Neural cell (in vitro differentiated cells): ENCODE results near the gene DNAH10. TPM values are rescaled to one million over a fixed set of nuclear protein-coding genes. Genes with fewer than 3 reads are reported as not detected.

Source experiments
- H2AFZ ChIP-seq: fragments of 200-600, 300-800 bp; sonication (generic), shearing (Covaris generic); 2 replicates; pipeline ENCODE4 v1.6.0; 2014; ENCODE audit warnings: low read depth, mild to moderate bottlenecking, antibody characterized with exemption, low read length, moderate library complexity
- H3F3A ChIP-seq: fragments of 200-600 bp; shearing (Covaris generic); 2 replicates; pipeline ENCODE4 v1.6.1; 2016; ENCODE audit warnings: mild to moderate bottlenecking, moderate library complexity, mixed read lengths, antibody characterized with exemption, low read length; ENCODE audit not compliant: insufficient read depth, poor library complexity, severe bottlenecking
- H3K27ac ChIP-seq: fragments of 200-600, 300-800 bp; sonication (generic), shearing (Covaris generic); 2 replicates; pipeline ENCODE4 v1.5.1; 2014; ENCODE audit warnings: mild to moderate bottlenecking, low read length, moderate library complexity
- H3K27me3 ChIP-seq: fragments of 300-800, 200-600 bp; sonication (generic), shearing (Covaris generic); 2 replicates; pipeline ENCODE4 v1.6.0; 2014; ENCODE audit warnings: mild to moderate bottlenecking, low read depth, low read length, moderate library complexity; ENCODE audit not compliant: insufficient read depth
- H3K36me3 ChIP-seq: fragments of 300-800, 200-600 bp; sonication (generic), shearing (Covaris generic); 2 replicates; pipeline ENCODE4 v1.5.1; 2014; ENCODE audit warnings: mild to moderate bottlenecking, antibody characterized with exemption, low read length, moderate library complexity; ENCODE audit not compliant: insufficient read depth
- H3K4me2 ChIP-seq: fragments of 300-800, 200-600 bp; sonication (generic), shearing (Covaris generic); 2 replicates; pipeline ENCODE4 v1.6.0; 2014; ENCODE audit warnings: mild to moderate bottlenecking, low read length
- H3K4me3 ChIP-seq: fragments of 300-800, 200-600 bp; sonication (generic), shearing (Covaris generic); 2 replicates; pipeline ENCODE4 v1.5.1; 2014; ENCODE audit warnings: mild to moderate bottlenecking, low read length, moderate library complexity
- H3K79me2 ChIP-seq: fragments of 200-600 bp; shearing (Covaris generic); replicated peaks from 2 replicates; pipeline ENCODE4 v1.6.0; 2014; ENCODE audit warnings: mild to moderate bottlenecking, low read length, moderate library complexity; ENCODE audit not compliant: insufficient read depth
- H3K9ac ChIP-seq: fragments of 300-800, 200-600 bp; sonication (generic), shearing (Covaris generic); 2 replicates; pipeline ENCODE4 v1.6.1; 2016; ENCODE audit warnings: mild to moderate bottlenecking, low read length, mixed read lengths
- H3K9me2 ChIP-seq: fragments of 200-600 bp; shearing (Covaris generic); 2 replicates; pipeline ENCODE4 v1.6.1; 2016; ENCODE audit warnings: mild to moderate bottlenecking, low read length, mixed read lengths; ENCODE audit not compliant: insufficient read depth
- H3K9me3 ChIP-seq: fragments of 200-600, 300-800 bp; sonication (generic), shearing (Covaris generic); 2 replicates; pipeline ENCODE4 v1.6.1; 2016; ENCODE audit warnings: mild to moderate bottlenecking, mixed run types, low read length, moderate library complexity, mixed read lengths
- H4K20me1 ChIP-seq: fragments of 200-600 bp; shearing (Covaris generic); 2 replicates; pipeline ENCODE4 v1.6.1; 2016; ENCODE audit warnings: mild to moderate bottlenecking, mixed run types; ENCODE audit not compliant: insufficient read depth
- EP300 ChIP-seq: fragments of 450-650 bp; conservative IDR thresholded peaks from 2 replicates; pipeline ENCODE4 v1.6.1; 2014; ENCODE audit warnings: antibody characterized with exemption, mild to moderate bottlenecking, moderate library complexity; ENCODE audit not compliant: poor library complexity, severe bottlenecking
- EZH2 ChIP-seq: fragments of 200-600, 300-800 bp; shearing (Covaris generic), sonication (generic); IDR thresholded peaks from 2 replicates; pipeline ENCODE4 v1.6.1; 2014; ENCODE audit warnings: antibody characterized with exemption, low read length, borderline replicate concordance, mild to moderate bottlenecking; ENCODE audit not compliant: insufficient read depth, poor library complexity, severe bottlenecking
- MXI1 ChIP-seq: fragments of 450-650 bp; conservative IDR thresholded peaks from 2 replicates; pipeline ENCODE4 v1.6.1; 2014; ENCODE audit warnings: antibody characterized with exemption, mild to moderate bottlenecking; ENCODE audit not compliant: poor library complexity, severe bottlenecking
- POLR2AphosphoS5 ChIP-seq: IDR thresholded peaks from 2 replicates; pipeline ENCODE4 v1.6.1; 2012
- RAD21 ChIP-seq: fragments of 450-650 bp; conservative IDR thresholded peaks from 2 replicates; pipeline ENCODE4 v1.6.1; 2014; ENCODE audit warnings: antibody characterized with exemption, mild to moderate bottlenecking, moderate library complexity
- SMC3 ChIP-seq: fragments of 450-650 bp; conservative IDR thresholded peaks from 2 replicates; pipeline ENCODE4 v1.6.1; 2014; ENCODE audit warnings: antibody characterized with exemption, mild to moderate bottlenecking, moderate library complexity; ENCODE audit not compliant: poor library complexity
- TAF1 ChIP-seq: IDR thresholded peaks from 2 replicates; pipeline ENCODE4 v1.6.1; 2012; ENCODE audit warnings: low read depth
- polyA plus RNA-seq: library from polyadenylated mRNA; depleted of rRNA; stranded (reverse); fragments of >200 nt; gene quantifications from 2 replicates; pipeline ENCODE4 v1.2.3, GENCODE V29; 2014
- TF ChIP-seq, protein P1 (sequence below): IDR thresholded peaks from 2 replicates; pipeline ENCODE4 v1.6.1; 2012; ENCODE audit warnings: borderline replicate concordance
- TF ChIP-seq, protein P2 (sequence below): fragments of 450-650 bp; IDR thresholded peaks from 2 replicates; pipeline ENCODE4 v1.5.1; 2014; ENCODE audit warnings: antibody characterized with exemption, mild to moderate bottlenecking, moderate library complexity; ENCODE audit not compliant: poor library complexity, severe bottlenecking

The DNAH10 gene
- polyA plus RNA-seq, 1 donor from 2014 or later: 1.9 TPM

DNA sequence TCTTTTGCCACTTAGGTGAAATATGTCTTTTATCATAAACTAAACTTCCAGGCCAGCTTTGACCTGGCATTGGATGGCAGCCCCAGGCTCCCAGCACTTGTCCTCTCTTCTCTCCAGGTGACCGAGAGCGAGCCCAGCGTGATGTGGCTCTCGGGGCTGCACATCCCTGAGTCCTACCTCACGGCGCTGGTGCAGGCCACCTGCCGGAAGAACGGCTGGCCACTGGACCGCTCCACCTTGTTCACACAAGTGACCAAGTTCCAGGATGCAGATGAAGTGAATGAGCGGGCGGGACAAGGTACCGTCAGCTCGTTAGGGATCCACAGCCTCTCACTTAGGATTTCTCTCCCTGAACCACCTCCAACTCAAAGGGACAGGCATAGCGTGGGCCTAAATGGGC, 171.1 kb downstream of the DNAH10 start:
- no peaks in the 10 kb centered on the region for H3F3A ChIP-seq
- no peaks in the 10 kb centered on the region for H3K79me2 ChIP-seq
- peaks cover 5% of the 10 kb centered on the region for H3K36me3 ChIP-seq
- H3K9ac ChIP-seq: no peak overlapping the region
- H4K20me1 ChIP-seq: no peaks in the 10 kb centered on the region
- no peak overlapping the region for H3K4me3 ChIP-seq
- no peak overlapping the region for H2AFZ ChIP-seq
- H3K27ac ChIP-seq: no peak overlapping the region
- H3K9me3 ChIP-seq: no peaks in the 10 kb centered on the region
- no peaks in the 10 kb centered on the region for H3K9me2 ChIP-seq
- TF ChIP-seq SMC3: no peak
- no peak for TF ChIP-seq TAF1
- no peak for TF ChIP-seq MXI1
- TF ChIP-seq, protein P1, sequence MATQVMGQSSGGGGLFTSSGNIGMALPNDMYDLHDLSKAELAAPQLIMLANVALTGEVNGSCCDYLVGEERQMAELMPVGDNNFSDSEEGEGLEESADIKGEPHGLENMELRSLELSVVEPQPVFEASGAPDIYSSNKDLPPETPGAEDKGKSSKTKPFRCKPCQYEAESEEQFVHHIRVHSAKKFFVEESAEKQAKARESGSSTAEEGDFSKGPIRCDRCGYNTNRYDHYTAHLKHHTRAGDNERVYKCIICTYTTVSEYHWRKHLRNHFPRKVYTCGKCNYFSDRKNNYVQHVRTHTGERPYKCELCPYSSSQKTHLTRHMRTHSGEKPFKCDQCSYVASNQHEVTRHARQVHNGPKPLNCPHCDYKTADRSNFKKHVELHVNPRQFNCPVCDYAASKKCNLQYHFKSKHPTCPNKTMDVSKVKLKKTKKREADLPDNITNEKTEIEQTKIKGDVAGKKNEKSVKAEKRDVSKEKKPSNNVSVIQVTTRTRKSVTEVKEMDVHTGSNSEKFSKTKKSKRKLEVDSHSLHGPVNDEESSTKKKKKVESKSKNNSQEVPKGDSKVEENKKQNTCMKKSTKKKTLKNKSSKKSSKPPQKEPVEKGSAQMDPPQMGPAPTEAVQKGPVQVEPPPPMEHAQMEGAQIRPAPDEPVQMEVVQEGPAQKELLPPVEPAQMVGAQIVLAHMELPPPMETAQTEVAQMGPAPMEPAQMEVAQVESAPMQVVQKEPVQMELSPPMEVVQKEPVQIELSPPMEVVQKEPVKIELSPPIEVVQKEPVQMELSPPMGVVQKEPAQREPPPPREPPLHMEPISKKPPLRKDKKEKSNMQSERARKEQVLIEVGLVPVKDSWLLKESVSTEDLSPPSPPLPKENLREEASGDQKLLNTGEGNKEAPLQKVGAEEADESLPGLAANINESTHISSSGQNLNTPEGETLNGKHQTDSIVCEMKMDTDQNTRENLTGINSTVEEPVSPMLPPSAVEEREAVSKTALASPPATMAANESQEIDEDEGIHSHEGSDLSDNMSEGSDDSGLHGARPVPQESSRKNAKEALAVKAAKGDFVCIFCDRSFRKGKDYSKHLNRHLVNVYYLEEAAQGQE: no peak
- TF ChIP-seq RAD21: no peak
- TF ChIP-seq, protein P2, sequence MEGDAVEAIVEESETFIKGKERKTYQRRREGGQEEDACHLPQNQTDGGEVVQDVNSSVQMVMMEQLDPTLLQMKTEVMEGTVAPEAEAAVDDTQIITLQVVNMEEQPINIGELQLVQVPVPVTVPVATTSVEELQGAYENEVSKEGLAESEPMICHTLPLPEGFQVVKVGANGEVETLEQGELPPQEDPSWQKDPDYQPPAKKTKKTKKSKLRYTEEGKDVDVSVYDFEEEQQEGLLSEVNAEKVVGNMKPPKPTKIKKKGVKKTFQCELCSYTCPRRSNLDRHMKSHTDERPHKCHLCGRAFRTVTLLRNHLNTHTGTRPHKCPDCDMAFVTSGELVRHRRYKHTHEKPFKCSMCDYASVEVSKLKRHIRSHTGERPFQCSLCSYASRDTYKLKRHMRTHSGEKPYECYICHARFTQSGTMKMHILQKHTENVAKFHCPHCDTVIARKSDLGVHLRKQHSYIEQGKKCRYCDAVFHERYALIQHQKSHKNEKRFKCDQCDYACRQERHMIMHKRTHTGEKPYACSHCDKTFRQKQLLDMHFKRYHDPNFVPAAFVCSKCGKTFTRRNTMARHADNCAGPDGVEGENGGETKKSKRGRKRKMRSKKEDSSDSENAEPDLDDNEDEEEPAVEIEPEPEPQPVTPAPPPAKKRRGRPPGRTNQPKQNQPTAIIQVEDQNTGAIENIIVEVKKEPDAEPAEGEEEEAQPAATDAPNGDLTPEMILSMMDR: no peak
- TF ChIP-seq POLR2AphosphoS5: no peak
- TF ChIP-seq EP300: no peak
- H3K4me2 ChIP-seq: no peak overlapping the region
- H3K27me3 ChIP-seq: no peaks in the 10 kb centered on the region

DNA sequence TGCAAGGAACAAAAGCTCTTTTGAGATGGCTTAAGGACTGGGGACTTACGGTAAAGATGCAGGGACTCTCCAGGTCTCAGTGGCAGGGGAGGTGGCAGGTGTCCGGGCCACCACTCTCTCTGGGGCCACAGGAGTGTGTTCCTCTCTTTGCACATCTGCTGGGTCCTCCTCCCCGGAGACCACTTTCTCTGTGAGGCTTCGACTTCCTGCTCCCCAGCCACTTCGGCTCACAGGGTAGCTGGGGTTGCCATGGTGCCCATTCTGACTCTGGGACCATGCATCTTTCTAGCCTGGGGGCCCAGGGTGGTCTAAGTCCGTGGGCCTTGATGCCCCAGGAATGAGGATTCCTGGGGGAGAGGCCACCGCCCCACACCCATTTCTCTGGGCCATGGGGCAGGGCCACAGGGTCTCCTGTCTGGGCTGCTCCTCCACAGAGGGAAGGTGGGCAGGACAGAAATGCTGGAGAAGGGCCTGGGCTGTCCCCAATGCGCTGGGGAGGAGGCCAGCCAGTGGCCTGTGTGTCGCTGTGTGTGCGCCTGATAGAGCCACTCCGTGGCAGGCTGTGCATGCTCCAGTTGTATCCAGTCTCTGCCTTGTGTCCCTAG, 172.0 kb downstream of the DNAH10 start:
- no peak for TF ChIP-seq MXI1
- TF ChIP-seq POLR2AphosphoS5: no peak
- TF ChIP-seq TAF1: no peak
- TF ChIP-seq SMC3: no peak
- TF ChIP-seq EP300: no peak
- TF ChIP-seq, protein P2: no peak
- TF ChIP-seq, protein P1: no peak
- TF ChIP-seq RAD21: no peak
- TF ChIP-seq EZH2: no peak
- Histone ChIP-seq H3K9me3 (no peaks in the 10 kb centered on the region), H3K4me3 (no peak overlapping the region), H3K9me2 (no peaks in the 10 kb centered on the region), H4K20me1 (no peaks in the 10 kb centered on the region), H3K36me3 (peaks cover 5% of the 10 kb centered on the region), H3K79me2 (no peaks in the 10 kb centered on the region), H3K9ac (no peak overlapping the region), H3K27me3 (no peaks in the 10 kb centered on the region), H3K27ac (no peak overlapping the region), H2AFZ (no peak overlapping the region), H3F3A (no peaks in the 10 kb centered on the region), H3K4me2 (no peak overlapping the region)
